HL-60 (cell line): ENCODE data around the gene FAM32A.

Source experiments
- GABPA ChIP-seq: IDR thresholded peaks from 2 replicates; pipeline ENCODE4 v1.6.1; 2012; ENCODE audit warnings: low read depth
- TF ChIP-seq, protein P1 (sequence below): IDR thresholded peaks from one replicate; pipeline ENCODE4 v1.5.1; 2011; ENCODE audit warnings: low read length, control low read depth, inconsistent platforms; ENCODE audit not compliant: insufficient read depth
- TF ChIP-seq, protein P2 (sequence below): IDR thresholded peaks from 2 replicates; pipeline ENCODE4 v1.6.1; 2012; ENCODE audit warnings: low read depth; ENCODE audit not compliant: insufficient replicate concordance

DNA sequence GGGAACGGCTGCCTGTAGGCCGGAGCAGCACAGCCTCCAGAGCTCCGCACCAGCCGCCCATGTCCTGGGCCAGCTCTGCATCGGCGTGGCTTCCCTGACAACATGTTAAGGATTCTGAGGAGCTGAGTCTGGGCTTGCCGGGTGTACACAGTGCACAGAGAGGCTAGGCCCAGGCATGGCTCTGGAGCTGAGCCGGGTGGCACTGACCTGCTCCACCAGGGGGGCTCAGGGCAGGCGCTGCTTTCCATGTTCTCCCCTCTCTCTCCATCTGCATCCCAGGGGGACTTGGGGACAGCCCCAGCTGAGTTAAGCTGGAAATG is 44.1 kb downstream of the FAM32A start:
- TF ChIP-seq, protein P1, sequence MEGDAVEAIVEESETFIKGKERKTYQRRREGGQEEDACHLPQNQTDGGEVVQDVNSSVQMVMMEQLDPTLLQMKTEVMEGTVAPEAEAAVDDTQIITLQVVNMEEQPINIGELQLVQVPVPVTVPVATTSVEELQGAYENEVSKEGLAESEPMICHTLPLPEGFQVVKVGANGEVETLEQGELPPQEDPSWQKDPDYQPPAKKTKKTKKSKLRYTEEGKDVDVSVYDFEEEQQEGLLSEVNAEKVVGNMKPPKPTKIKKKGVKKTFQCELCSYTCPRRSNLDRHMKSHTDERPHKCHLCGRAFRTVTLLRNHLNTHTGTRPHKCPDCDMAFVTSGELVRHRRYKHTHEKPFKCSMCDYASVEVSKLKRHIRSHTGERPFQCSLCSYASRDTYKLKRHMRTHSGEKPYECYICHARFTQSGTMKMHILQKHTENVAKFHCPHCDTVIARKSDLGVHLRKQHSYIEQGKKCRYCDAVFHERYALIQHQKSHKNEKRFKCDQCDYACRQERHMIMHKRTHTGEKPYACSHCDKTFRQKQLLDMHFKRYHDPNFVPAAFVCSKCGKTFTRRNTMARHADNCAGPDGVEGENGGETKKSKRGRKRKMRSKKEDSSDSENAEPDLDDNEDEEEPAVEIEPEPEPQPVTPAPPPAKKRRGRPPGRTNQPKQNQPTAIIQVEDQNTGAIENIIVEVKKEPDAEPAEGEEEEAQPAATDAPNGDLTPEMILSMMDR = no peak
- TF ChIP-seq, protein P2, sequence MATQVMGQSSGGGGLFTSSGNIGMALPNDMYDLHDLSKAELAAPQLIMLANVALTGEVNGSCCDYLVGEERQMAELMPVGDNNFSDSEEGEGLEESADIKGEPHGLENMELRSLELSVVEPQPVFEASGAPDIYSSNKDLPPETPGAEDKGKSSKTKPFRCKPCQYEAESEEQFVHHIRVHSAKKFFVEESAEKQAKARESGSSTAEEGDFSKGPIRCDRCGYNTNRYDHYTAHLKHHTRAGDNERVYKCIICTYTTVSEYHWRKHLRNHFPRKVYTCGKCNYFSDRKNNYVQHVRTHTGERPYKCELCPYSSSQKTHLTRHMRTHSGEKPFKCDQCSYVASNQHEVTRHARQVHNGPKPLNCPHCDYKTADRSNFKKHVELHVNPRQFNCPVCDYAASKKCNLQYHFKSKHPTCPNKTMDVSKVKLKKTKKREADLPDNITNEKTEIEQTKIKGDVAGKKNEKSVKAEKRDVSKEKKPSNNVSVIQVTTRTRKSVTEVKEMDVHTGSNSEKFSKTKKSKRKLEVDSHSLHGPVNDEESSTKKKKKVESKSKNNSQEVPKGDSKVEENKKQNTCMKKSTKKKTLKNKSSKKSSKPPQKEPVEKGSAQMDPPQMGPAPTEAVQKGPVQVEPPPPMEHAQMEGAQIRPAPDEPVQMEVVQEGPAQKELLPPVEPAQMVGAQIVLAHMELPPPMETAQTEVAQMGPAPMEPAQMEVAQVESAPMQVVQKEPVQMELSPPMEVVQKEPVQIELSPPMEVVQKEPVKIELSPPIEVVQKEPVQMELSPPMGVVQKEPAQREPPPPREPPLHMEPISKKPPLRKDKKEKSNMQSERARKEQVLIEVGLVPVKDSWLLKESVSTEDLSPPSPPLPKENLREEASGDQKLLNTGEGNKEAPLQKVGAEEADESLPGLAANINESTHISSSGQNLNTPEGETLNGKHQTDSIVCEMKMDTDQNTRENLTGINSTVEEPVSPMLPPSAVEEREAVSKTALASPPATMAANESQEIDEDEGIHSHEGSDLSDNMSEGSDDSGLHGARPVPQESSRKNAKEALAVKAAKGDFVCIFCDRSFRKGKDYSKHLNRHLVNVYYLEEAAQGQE = no peak
- TF ChIP-seq GABPA = no peak
